GM21526 (cell line): ENCODE data around the gene TMED6.
"Not testable (repeated sequence)": the region's sequence is repeated elsewhere in the genome, so short reads cannot be mapped to it uniquely, and the experiment has no call there.

ENCODE experiments used
- ATAC-seq: cut with Tn5 transposase; IDR thresholded peaks from one replicate; pipeline ENCODE4 v1.9.1; 2021; ENCODE audit warnings: moderate library complexity; ENCODE audit not compliant: unreplicated experiment, low FRiP score

TMED6 gene

DNA sequence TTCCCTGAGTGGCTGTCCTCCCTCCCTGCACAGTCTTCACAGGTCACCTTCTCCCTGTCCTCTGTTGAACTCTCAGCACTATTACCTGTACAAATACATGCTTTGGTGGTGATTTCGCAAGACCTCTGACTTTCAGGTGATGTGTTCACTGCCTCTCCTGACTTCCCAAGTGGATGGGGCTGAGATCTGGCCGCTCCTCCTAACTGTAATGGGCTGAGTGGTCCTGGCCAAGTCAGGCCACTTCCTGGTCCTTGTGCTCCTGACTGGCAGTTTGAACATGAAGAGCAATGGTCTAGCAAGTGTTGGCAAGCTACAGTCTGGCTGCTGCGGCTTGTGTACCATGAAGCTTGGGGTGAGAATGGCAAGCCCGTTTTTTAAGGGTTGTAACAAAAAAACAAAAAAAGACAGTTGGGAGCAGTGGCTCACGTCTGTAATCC lies 11.7 kb upstream of the TMED6 start:
- ATAC-seq, result no peak

DNA sequence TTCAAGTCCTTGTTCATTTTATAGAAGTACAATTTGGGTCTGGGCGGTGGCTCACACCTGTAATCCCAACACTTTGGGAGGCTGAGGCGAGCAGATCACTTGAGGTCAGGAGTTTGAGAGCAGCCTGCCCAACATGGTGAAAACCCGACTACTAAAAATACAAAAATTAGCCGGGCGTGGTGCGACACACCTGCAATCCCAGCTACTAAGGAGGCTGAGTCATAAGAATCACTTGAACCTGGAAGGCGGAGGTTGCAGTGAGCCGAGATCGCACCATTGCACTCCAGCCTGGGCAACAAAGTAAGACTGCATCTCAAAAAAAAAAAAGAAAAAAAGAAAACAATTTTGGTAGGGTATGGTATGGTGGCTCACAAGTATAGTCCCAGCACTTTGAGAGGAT lies 8.5 kb upstream of the TMED6 start:
- not testable (repeated sequence) for ATAC-seq

DNA sequence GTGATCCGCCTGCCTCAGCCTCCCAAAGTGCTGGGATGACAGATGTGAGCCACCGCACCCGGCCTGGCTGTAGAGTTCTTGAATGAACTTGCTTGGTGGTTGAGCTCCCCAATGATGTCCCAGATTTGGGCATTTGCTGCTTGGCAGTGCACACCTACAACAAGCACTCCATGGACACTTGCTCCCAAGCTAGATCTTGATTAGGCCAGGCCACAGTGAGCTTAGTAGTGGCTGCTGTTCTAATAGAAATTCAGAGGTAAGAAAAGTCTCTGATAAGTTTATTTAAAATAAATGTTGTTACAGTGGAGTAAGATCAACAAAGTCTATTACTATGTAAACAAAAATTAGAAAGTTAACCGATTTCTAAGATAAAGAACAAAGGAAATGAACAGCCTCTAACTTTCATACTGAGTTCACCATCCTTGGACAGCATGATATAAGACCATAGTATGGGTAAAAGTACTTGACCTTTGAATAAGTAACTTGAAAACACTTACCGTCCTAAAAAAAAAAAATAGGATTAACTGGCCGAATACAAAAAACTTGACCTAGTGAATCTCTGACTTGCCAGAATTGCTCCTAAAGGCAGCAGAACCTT lies 951 bp downstream of the TMED6 start:
- ATAC-seq, result no peak

DNA sequence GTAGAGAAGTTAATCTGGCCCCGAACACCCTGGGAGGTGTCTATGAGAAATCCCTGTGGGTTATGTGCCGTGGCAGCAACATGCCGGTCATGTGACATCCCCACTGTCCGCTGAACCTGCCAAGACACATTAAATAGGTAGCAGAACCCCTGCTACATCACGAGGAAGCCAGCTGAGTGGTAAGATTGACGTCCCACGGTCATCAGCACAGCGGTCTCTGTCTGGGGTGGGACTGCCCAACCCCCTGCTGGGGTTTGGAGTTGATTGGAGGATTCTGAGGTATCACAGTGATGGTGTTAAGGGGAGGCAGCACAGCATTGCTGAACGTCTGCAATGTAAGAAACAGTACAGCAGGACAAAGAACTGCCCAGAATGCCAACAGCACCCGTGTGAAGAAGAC lies 2.0 kb downstream of the TMED6 start:
- ATAC-seq, result no peak

DNA sequence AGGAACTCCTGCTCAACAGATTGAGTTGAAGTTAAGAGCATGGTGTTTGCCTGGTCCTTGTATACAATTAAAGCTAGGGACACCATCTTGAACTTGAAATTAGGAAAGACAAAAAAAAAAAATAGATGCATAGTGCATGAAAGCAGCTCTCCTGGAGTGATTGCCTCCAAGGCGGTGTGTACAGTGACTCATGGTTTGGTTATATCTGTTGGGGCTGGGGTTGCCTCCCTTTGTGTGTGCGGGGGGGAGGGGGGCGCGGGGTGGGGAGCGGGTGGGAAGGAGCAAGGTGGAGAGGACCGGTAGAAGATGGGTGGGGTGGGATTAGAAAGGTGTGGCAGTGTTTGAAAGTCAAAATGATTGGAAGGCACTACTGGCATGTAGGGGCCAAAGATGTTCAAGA lies 3.4 kb downstream of the TMED6 start:
- ATAC-seq, result no peak

DNA sequence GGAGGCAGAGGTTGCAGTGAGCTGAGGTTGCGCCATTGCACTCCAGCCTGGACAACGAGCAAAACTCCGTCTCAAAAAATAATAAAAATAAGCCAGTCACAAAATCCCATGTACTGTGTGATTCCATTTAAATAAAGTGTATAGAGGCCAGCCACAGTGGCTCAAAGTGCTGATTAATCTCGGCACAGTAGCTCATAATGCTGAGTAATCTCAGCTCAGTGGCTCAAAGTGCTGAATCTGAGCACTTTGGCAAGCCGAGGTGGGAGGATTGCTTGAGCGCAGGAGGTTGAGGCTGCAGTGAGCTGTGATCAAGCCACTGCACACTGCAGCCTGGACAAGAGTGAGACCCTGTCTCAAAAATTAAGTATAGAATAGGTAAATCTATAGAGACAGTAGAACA lies 4.9 kb downstream of the TMED6 start:
- no peak for ATAC-seq

DNA sequence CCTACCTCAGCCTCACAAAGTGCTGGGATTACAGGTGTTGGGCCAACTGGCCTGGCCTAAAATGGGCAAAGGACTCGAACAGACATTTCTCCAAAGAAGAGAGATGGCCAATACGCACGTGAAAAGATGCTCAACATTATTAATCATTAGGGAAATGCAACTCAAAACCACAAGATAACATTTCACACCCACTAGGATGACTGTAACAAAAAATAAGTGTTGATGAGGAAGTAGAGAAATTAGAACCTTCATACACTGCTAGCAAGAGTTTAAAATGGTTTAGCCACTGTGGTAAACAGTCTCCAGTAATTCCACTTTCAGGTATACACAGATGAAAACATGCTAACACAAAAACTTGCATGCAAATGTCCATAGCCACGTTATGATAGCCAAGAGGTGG lies 5.7 kb downstream of the TMED6 start:
- no peak for ATAC-seq

DNA sequence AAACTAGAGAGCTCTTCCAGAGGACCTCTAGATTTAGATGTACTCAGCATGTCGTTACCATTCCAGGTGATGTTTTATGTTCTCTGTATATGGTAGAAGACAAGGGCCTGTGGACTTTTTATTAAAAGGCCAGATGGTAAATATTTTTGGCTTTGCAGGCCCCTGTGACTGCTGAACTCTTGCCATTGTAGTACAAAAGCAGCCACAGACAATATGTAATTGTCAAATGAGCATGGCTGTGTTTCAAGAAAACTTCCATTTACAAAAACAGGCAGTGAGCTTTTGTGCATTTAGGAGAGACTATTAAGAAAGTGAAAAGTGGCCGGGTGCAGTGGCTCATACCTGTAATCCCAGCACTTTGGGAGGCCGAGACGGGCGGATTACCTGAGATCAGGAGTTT lies 7.4 kb downstream of the TMED6 start:
- no peak for ATAC-seq

DNA sequence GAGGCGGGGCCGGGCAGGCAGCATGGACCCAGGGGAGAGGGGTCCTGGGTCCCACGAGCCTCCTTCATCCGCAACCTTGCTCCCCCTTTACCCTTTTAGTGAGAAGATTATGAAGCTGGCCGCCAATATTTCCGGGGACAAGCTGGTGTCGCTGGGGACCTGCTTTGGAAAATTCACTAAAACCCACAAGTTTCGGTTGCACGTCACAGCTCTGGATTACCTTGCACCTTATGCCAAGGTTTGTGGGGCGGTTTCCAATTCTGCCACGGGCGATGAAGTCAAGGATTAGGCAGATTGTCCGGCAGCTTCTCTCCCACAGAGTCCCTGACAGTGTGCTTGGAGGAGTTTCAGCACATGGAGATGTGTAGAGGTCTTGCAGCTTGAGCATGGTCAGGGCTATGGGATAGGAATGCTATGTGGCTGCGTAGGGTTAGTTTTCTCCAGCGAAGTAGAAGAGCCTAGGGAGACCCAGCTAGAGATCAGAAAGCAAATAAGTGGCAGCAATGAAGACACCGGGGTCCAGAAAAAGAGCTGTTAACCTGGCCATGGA lies 11.4 kb downstream of the TMED6 start:
- no peak for ATAC-seq

DNA sequence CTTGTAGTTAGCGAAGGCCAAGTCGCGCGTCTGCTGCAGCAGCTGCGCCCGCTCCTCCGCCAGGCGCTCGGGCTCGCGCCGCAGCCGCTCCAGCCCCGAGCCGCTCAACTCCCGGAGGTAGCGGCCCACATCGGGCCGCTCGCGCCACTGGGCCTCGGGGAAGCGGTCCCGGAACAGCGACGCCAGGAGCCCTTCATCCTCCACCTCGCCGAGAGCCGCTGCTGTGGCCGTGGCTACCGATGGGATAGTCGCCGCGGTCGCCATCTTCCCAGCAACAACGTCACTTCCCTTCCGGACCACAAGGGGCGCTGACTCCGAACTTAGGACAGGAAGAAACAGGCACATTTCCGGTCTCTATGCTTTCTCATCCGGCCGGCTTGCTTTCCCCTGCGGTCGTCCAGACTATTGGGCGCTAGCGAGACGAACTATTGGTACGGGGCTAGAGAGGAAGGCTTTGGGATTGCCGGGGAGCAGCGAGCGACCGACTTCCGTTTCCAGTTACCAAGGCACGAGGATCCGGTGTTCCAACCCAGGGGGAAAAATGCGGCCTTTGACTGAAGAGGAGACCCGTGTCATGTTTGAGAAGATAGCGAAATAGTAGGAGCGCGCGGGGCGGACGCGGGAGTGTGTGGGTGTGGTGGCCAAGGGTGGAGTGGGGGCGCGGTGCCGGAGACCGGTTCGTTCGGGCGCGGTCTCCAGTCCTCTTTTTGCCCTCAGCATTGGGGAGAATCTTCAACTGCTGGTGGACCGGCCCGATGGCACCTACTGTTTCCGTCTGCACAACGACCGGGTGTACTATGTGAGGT lies 12.1 kb downstream of the TMED6 start, which contains the start of the genes COG8 and NIP7:
TSS of gene COG8 (minus strand) at position 276 of the 806 bp plus-strand sequence. CDS start at position 264, 12 bp downstream.
TSS of gene NIP7 (plus strand) at position 484 of the 806 bp plus-strand sequence. CDS start at position 542, 58 bp downstream.
- peak; percentile 84 for ATAC-seq

DNA sequence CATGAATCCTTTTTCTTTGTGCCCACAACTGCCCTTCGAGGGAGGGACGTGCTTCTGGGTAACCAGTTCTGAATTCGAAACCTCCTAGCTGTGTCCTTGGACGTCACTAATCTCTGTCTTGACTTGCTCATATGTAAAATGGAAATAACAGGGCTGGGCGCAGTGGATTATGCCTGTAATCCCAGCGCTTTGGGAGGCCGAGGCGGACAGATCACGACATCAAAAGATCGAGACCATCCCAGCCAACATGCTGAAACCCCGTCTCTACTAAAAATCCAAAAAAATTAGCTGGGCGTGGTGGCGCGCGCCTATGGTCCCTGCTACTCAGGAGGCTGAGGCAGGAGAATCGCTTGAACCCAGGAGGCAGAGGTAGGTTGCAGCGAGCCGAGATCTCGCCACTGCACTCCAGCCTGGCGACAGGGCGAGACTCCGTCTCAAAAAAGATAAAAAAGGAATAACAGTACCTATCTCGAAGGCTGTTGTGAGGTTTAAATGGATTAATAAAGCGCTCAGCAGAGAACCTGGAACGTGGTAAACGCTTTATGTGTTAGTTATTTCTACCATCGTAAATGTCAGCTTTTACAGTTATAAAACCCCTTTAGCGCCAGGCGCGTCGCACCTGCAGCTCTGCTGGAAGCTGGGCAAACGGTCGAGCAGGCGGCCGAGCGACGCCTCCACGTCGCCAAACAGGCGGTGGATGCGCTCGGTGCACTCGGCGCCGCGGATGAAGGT lies 12.9 kb downstream of the TMED6 start:
- no peak for ATAC-seq

DNA sequence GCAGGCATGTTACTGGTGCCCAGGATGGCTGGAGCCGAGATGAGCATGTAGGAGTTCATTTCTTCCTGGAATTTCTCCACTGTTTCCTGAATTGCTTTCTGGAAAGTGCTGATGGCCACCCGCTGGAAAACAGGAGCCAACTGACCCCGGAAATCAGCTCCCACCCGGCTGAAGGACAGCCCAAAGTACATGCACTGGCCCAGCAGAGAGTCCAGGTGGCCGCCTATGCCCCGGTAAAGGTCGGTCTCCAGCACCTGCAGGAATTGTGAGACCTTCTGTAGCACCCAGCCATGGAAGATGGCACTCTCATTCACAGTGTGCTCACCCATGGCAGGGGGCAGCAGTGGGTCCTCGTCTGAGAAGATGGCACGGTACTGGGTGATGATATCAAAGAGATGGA lies 16.9 kb downstream of the TMED6 start:
- ATAC-seq, result no peak

DNA sequence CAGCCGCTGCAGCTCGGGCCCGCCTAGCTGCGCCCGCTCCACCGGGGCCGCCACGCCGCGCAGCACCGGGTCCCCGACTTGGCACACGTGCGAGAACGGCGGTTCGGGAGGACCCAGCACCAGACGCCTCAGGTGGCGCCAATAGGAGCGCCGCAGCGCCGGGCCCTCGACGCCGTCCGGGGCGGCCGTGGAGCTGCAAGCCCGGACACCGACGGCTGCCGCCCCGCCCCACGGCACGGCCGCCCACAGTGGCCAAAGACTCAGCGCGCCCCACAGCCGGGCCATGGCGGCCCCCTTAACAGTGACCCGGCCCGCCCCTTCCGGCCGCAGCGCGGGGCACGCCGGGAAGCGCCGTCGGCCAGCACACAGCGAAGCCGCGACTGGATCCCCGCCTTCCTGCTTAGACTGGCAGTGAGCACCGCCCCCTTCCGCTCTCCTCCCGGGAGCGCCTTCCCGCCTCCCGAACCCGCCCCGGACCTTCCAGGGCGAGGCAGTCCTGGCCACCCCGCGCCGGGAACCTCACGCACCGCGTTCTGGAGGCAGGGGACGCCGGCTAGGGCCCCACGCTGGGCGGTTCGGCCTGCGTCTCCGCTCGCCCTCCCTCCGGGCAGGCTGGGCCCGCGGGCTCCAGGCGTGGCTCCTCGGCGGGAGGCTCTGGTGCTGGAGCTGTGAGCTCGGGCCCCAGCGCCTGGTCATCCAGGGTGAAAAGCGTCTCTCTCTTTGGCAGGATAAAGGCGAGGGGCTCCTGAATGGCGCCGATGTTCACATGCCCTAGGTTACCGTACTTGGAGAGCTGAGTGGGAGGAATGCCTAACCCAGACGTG lies 21.1 kb downstream of the TMED6 start, which contains the start of gene PDF:
TSS of gene PDF (minus strand) at position 303 of the 824 bp plus-strand sequence. CDS start at position 285, 18 bp downstream.
- peak; percentile 83 for ATAC-seq

DNA sequence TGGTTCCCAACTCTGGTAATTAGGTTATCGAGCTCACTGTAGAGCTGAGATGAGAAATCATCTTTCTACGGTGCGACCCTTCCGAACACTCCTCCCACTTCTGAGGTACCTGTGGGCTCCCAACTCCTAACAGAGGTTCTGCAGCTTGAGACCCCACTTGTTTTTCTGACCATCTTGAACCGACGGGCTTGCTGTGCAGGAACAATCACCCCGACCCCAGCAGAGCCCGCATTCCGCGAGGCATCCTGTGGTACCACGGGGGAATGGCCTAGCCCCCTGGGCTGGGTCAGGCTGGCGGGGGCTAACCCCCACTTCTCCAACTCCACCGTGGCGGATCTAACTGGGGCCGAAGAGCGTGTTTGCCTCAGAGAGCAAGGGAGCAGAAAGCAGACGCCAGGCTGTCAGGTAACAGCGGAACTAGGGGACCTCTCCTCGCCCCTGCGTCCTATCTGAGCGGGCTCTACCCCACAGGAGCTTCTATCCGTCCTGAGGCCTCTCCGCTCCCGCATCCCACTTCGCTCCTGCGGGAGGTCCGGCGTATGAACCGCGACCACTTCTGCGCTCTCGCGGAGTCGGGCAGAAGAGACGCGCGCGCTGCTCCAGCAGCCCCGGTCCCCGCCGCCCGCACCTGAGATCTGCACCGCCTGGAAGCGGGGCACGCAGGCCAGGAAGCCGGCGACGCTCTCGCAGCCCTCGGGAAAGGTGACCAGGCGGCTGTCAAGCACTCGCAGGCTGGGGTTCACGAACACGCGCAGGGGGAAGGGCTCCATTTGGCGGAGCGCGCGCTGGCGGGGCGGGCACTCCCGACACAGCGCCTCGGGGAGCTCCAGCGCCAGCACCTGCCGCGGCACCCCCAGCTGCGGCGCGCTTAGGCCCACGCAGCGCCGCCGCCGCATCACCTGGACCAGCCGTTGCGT lies 22.0 kb downstream of the TMED6 start:
- ATAC-seq, result peak; percentile 20

DNA sequence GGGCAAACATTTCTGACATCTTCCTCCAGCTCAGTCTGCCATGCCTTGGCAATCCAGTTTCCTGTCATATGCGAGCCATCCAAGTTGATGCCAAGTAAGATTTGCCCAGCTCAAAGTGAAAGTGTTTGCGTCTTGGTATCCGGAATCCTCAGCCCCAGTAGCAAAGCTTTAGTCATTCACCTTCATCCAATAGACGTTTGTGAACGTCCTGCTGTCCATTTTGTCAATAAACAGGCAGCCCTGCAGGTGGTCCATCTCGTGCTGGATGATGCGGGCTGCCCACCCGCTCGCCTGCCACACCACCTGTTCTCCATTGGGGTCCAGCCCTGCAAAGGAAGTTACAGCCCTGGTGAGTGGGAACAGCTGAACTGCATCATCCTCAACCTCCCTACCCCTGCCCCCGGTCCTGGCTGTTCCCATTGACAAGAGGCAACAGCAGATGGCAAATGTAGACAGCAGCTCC lies 22.7 kb downstream of the TMED6 start:
- ATAC-seq, result no peak

DNA sequence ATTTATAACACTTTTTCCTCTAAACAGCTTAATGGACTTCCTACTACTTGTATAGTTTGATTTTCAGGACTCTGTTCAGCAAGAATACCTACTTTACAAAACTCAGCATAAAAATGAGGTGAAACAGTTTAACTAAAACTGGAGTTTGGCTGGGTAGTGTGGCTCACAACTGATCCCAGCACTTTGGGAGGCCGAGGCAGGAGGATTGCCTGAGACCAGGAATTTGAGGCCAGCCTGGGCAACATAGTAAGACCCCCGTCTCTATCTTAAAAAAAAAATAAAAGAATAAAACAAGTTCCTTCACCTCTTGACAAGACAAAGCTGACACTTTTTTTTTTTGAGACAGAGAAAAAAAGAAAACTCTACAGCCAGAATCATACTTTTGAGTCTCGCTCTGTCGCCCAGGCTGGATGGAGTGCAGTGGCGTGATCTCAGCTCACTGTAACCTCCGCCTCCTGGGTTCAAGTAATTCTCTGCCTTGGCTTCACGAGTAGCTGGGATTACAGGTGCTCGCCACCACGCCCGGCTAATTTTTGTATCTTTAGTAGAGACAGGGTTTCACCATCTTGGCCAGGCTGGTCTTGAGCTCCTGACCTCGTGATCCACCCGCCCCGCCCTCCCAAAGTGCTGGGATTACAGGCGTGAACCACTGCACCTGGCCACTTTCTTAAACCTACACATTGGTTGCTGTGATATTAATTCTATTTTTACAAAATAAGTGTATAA lies 23.8 kb downstream of the TMED6 start:
- no peak for ATAC-seq

DNA sequence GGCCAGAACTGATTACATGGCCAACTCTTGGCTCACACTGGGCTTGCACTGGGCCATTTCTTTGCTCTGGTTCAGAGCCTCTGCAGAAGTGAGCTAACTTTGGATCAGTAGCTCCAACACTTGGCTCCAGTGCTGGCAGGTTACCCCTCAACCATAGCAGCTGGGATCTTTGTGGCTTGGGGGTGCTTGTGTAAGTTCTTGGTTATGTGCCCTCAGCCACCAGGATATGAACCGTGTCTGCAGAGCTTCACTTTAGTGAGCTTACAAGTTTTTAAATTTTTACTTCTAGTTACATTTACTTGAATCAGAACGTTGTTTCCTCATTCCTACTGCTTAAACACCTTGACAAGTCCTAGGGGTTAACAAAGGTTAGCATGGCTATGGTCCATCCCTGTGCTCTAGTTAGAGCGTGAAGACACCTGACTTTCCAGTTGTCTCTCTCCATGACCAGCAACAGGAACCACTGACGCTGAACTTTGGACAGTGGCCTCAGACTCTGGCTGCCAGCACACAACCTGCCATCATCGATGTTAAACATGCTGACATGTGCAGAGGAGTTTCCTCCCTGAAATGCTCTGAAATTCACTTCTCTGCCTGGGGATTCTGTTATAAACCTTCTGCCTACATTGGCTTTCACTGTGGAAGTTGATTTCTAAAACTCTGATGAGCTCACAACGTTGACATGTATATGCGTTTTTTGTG lies 25.3 kb downstream of the TMED6 start:
- no peak for ATAC-seq

DNA sequence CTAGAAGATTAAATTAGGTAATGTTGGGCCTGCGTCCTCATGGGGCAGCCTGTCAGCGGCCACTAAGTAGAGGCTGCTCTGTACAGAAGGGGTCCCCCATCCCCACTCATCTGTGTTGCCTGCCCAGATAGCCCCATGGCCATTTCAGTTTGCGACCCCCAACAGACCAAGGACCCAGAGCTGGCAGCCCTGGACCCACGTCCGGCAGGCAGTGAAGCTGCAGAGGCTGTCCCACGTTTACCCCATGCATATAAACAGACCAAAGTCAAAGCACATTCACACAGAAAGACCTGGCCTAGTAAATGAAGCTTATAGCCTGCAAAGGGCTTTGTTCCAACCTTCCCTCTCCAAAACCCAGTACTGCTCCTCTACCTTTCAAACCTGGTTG lies 25.8 kb downstream of the TMED6 start:
- ATAC-seq, result no peak
